IPS-18a (cell line): ENCODE data around the gene ACADL.

Experiments
- H3K27ac ChIP-seq: one replicate; pipeline ENCODE4 v1.5.1; 2013; ENCODE audit warnings: low read length
- H3K27me3 ChIP-seq: one replicate; pipeline ENCODE4 v1.6.1; 2013; ENCODE audit warnings: mild to moderate bottlenecking, low read length; ENCODE audit not compliant: control insufficient read depth, insufficient read depth
- H3K36me3 ChIP-seq: one replicate; pipeline ENCODE4 v1.6.1; 2013; ENCODE audit warnings: low read depth, low read length; ENCODE audit not compliant: control insufficient read depth
- H3K4me1 ChIP-seq: one replicate; pipeline ENCODE4 v1.6.1; 2013; ENCODE audit warnings: low read depth, low read length; ENCODE audit not compliant: control insufficient read depth
- H3K4me3 ChIP-seq: one replicate; pipeline ENCODE4 v1.5.1; 2013; ENCODE audit warnings: low read length
- H3K9ac ChIP-seq: one replicate; pipeline ENCODE4 v1.6.1; 2013; ENCODE audit warnings: mild to moderate bottlenecking, low read length, moderate library complexity
- H3K9me3 ChIP-seq: one replicate; pipeline ENCODE4 v1.6.1; 2013; ENCODE audit warnings: low read depth, low read length; ENCODE audit not compliant: control insufficient read depth

The ACADL gene

GRCh38 chr2:210169516-210170195, 55.6 kb downstream of the ACADL start:
- H3K4me1 ChIP-seq: peaks cover 20% of the 10 kb centered on the region
- H3K36me3 ChIP-seq: no peaks in the 10 kb centered on the region
- H3K4me3 ChIP-seq: peak overlapping the region; percentile 95
- no peaks in the 10 kb centered on the region for H3K9me3 ChIP-seq
- no peaks in the 10 kb centered on the region for H3K27me3 ChIP-seq
- peak overlapping the region; percentile 72 for H3K27ac ChIP-seq
- H3K9ac ChIP-seq: peak overlapping the region; percentile 87

GRCh38 chr2:210167227-210167626, 58.0 kb downstream of the ACADL start:
- H3K27ac ChIP-seq: no peak overlapping the region
- no peak overlapping the region for H3K9ac ChIP-seq
- H3K4me3 ChIP-seq: no peak overlapping the region
- peaks cover 11% of the 10 kb centered on the region for H3K4me1 ChIP-seq
- H3K27me3 ChIP-seq: no peaks in the 10 kb centered on the region
- H3K9me3 ChIP-seq: no peaks in the 10 kb centered on the region
- no peaks in the 10 kb centered on the region for H3K36me3 ChIP-seq

GRCh38 chr2:210162466-210163124, 62.7 kb downstream of the ACADL start:
- no peaks in the 10 kb centered on the region for H3K36me3 ChIP-seq
- no peak overlapping the region for H3K9ac ChIP-seq
- H3K4me3 ChIP-seq: no peak overlapping the region
- H3K4me1 ChIP-seq: no peaks in the 10 kb centered on the region
- no peak overlapping the region for H3K27ac ChIP-seq
- no peaks in the 10 kb centered on the region for H3K9me3 ChIP-seq
- H3K27me3 ChIP-seq: no peaks in the 10 kb centered on the region

- H3K27ac ChIP-seq: no peak overlapping the region
- H3K27me3 ChIP-seq: no peaks in the 10 kb centered on the region
- peaks cover 2% of the 10 kb centered on the region for H3K36me3 ChIP-seq
- no peaks in the 10 kb centered on the region for H3K4me1 ChIP-seq
- H3K9ac ChIP-seq: no peak overlapping the region
- no peak overlapping the region for H3K4me3 ChIP-seq
- no peaks in the 10 kb centered on the region for H3K9me3 ChIP-seq
Measured at GRCh38 chr2:210159059-210159458, 66.2 kb downstream of the ACADL start.

GRCh38 chr2:210158236-210158635, 67.0 kb downstream of the ACADL start:
- Histone ChIP-seq H3K9ac (no peak overlapping the region), H3K36me3 (peaks cover 9% of the 10 kb centered on the region), H3K27ac (no peak overlapping the region), H3K27me3 (no peaks in the 10 kb centered on the region), H3K4me3 (no peak overlapping the region), H3K9me3 (no peaks in the 10 kb centered on the region), H3K4me1 (no peaks in the 10 kb centered on the region)

- H3K9me3 ChIP-seq: no peaks in the 10 kb centered on the region
- H3K36me3 ChIP-seq: peaks cover 11% of the 10 kb centered on the region
- no peak overlapping the region for H3K4me3 ChIP-seq
- no peak overlapping the region for H3K27ac ChIP-seq
- H3K4me1 ChIP-seq: no peaks in the 10 kb centered on the region
- no peaks in the 10 kb centered on the region for H3K27me3 ChIP-seq
- no peak overlapping the region for H3K9ac ChIP-seq
Measured at GRCh38 chr2:210157526-210157925, 67.7 kb downstream of the ACADL start.

- Histone ChIP-seq H3K36me3 (peaks cover 13% of the 10 kb centered on the region), H3K9ac (no peak overlapping the region), H3K9me3 (no peaks in the 10 kb centered on the region), H3K27ac (no peak overlapping the region), H3K27me3 (no peaks in the 10 kb centered on the region), H3K4me1 (no peaks in the 10 kb centered on the region), H3K4me3 (no peak overlapping the region)
Measured at GRCh38 chr2:210147614-210148013, 77.6 kb downstream of the ACADL start.
